Osteoblast (primary cell): ENCODE measurements around the gene KRTAP10-11. TPM values are rescaled to one million over a fixed set of nuclear protein-coding genes. Genes with fewer than 3 reads are reported as not detected.
"Not testable (repeated sequence)": the region's sequence is repeated elsewhere in the genome, so short reads cannot be mapped to it uniquely, and the experiment has no call there.

ENCODE experiments used
- DNase-seq: peaks from one replicate; pipeline ENCODE4 v3.0.0; 2011; ENCODE audit warnings: low spot score, mixed read lengths; ENCODE audit not compliant: insufficient read length; ENCODE audit errors: missing footprints
- H2AFZ ChIP-seq: 2 replicates; pipeline ENCODE4 v1.6.0; 2011; ENCODE audit warnings: mild to moderate bottlenecking, low read length
- H3K27ac ChIP-seq: 2 replicates; pipeline ENCODE4 v1.5.1; 2011; ENCODE audit warnings: mild to moderate bottlenecking, low read depth, low read length, moderate library complexity
- H3K27me3 ChIP-seq: 2 replicates; pipeline ENCODE4 v1.6.0; 2012; ENCODE audit warnings: mild to moderate bottlenecking, control low read depth, inconsistent platforms, low read length, moderate library complexity; ENCODE audit not compliant: insufficient read depth
- H3K36me3 ChIP-seq: 2 replicates; pipeline ENCODE4 v1.5.1; 2011; ENCODE audit warnings: mild to moderate bottlenecking, low read length, control low read depth, moderate library complexity; ENCODE audit not compliant: insufficient read depth
- H3K4me1 ChIP-seq: 2 replicates; pipeline ENCODE4 v1.5.1; 2011; ENCODE audit warnings: mild to moderate bottlenecking, low read length, control low read depth, moderate library complexity; ENCODE audit not compliant: insufficient read depth
- H3K4me2 ChIP-seq: 2 replicates; pipeline ENCODE4 v1.6.0; 2011; ENCODE audit warnings: mild to moderate bottlenecking, low read length; ENCODE audit not compliant: insufficient read depth
- H3K4me3 ChIP-seq: fragments of 200-600 bp; sonication (generic); 3 replicates; pipeline ENCODE4 v1.5.1; 2012; ENCODE audit warnings: mild to moderate bottlenecking, low read length, inconsistent platforms; ENCODE audit not compliant: insufficient read depth
- H3K79me2 ChIP-seq: 2 replicates; pipeline ENCODE4 v1.6.0; 2012; ENCODE audit warnings: mild to moderate bottlenecking, low read length, control low read depth, inconsistent platforms; ENCODE audit not compliant: insufficient read depth
- H3K9me3 ChIP-seq: 2 replicates; pipeline ENCODE4 v1.5.1; 2011; ENCODE audit warnings: low read depth, low read length, control low read depth
- H4K20me1 ChIP-seq: 2 replicates; pipeline ENCODE4 v1.6.0; 2012; ENCODE audit warnings: mild to moderate bottlenecking, low read length, control low read depth; ENCODE audit not compliant: insufficient read depth
- CTCF ChIP-seq: IDR thresholded peaks from 2 replicates; pipeline ENCODE4 v1.5.1; 2011; ENCODE audit warnings: mild to moderate bottlenecking, low read depth, low read length, moderate library complexity; ENCODE audit errors: extremely low read depth
- total RNA-seq: library from RNA; depleted of rRNA; stranded (reverse); fragments of >200 nt; gene quantifications from 2 replicates; pipeline ENCODE4 v1.2.3, GENCODE V29; 2012

KRTAP10-11 gene
- not detected in 2 replicates for total RNA-seq

DNA sequence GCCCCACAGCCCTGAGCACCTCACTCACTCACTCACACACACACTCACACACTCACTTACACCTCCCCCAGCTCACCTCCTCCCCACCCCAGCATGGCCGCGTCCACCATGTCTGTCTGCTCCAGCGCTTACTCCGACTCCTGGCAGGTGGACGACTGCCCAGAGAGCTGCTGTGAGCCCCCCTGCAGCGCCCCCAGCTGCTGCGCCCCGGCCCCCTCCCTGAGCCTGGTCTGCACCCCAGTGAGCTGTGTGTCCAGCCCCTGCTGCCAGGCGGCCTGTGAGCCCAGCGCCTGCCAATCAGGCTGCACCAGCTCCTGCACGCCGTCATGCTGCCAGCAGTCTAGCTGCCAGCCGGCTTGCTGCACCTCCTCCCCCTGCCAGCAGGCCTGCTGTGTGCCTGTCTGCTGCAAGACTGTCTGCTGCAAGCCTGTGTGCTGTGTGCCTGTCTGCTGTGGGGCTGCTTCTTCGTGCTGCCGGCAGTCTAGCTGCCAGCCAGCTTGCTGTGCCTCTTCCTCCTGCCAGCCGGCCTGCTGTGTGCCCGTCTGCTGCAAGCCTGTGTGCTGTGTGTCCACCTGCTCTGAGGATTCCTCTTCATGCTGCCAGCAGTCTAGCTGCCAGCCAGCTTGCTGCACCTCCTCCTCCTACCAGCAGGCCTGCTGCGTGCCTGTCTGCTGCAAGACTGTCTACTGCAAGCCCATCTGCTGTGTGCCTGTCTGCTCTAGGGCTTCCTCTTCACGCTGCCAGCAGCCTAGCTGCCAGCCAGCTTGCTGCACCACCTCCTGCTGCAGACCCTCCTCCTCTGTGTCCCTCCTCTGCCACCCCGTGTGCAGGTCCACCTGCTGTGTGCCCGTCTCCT lies at the start of gene KRTAP10-11:
Gene KRTAP10-11, plus strand, starts transcription at position 49 of the 856 bp plus-strand sequence. Its CDS starts 45 bp downstream, at position 94.
- not testable (repeated sequence) for H3K4me1 ChIP-seq, H3K9me3 ChIP-seq, H3K79me2 ChIP-seq, H3K4me2 ChIP-seq, H3K27me3 ChIP-seq, H3K27ac ChIP-seq, DNase-seq, H3K4me3 ChIP-seq, H2AFZ ChIP-seq, H4K20me1 ChIP-seq, H3K36me3 ChIP-seq

- Histone ChIP-seq H3K27ac (no peak overlapping the region), H2AFZ (no peak overlapping the region), H3K36me3 (no peaks in the 10 kb centered on the region), H3K4me1 (no peaks in the 10 kb centered on the region), H4K20me1 (no peaks in the 10 kb centered on the region), H3K4me3 (no peak overlapping the region), H3K9me3 (no peaks in the 10 kb centered on the region), H3K79me2 (no peaks in the 10 kb centered on the region), H3K4me2 (no peak overlapping the region), H3K27me3 (peaks cover 19% of the 10 kb centered on the region)
- DNase-seq = no peak
- no peak for TF ChIP-seq CTCF
These were observed 48.2 kb upstream of the KRTAP10-11 start for GRCh38 chr21:44598061-44598460.

- Histone ChIP-seq H2AFZ (no peak overlapping the region), H4K20me1 (no peaks in the 10 kb centered on the region), H3K27ac (no peak overlapping the region), H3K4me3 (no peak overlapping the region), H3K36me3 (no peaks in the 10 kb centered on the region), H3K4me1 (no peaks in the 10 kb centered on the region), H3K9me3 (no peaks in the 10 kb centered on the region), H3K27me3 (peaks cover 9% of the 10 kb centered on the region), H3K79me2 (no peaks in the 10 kb centered on the region), H3K4me2 (no peak overlapping the region)
- DNase-seq = peak; percentile 71
- TF ChIP-seq CTCF = no peak
These were observed 46.8 kb upstream of the KRTAP10-11 start for GRCh38 chr21:44599264-44600029.

GRCh38 chr21:44600118-44600978 lies 45.9 kb upstream of the KRTAP10-11 start, which contains the start of gene KRTAP10-7:
TSS of gene KRTAP10-7 (plus strand) at chr21:44600597. CDS start at chr21:44600622, 25 bp downstream.
- not testable (repeated sequence) for H3K27me3 ChIP-seq, H3K4me1 ChIP-seq, H3K4me2 ChIP-seq, DNase-seq, H2AFZ ChIP-seq, H3K27ac ChIP-seq, H3K9me3 ChIP-seq, H3K36me3 ChIP-seq, H3K79me2 ChIP-seq, H4K20me1 ChIP-seq, H3K4me3 ChIP-seq

- H2AFZ ChIP-seq, H3K79me2 ChIP-seq, H4K20me1 ChIP-seq, DNase-seq, H3K4me2 ChIP-seq, H3K27ac ChIP-seq, H3K36me3 ChIP-seq, H3K9me3 ChIP-seq, H3K27me3 ChIP-seq, H3K4me3 ChIP-seq, H3K4me1 ChIP-seq: not testable (repeated sequence)
These were observed 45.1 kb upstream of the KRTAP10-11 start for GRCh38 chr21:44601091-44601490.
